Ectodermal cell (in vitro differentiated cells): ENCODE measurements around the gene TOP3A.

ENCODE experiments used
- H3K27ac ChIP-seq: 2 replicates; pipeline ENCODE4 v1.7.0; 2013; ENCODE audit warnings: mild to moderate bottlenecking, low read depth, low read length; ENCODE audit not compliant: insufficient read depth, poor library complexity, severe bottlenecking
- H3K27me3 ChIP-seq: 2 replicates; pipeline ENCODE4 v1.7.0; 2013; ENCODE audit warnings: mild to moderate bottlenecking, low read length; ENCODE audit not compliant: insufficient read depth, control insufficient read depth, poor library complexity, severe bottlenecking
- H3K36me3 ChIP-seq: one replicate; pipeline ENCODE4 v1.7.0; 2013; ENCODE audit warnings: low read length; ENCODE audit not compliant: control insufficient read depth, insufficient read depth
- H3K4me1 ChIP-seq: one replicate; pipeline ENCODE4 v1.7.0; 2013; ENCODE audit warnings: low read length; ENCODE audit not compliant: control insufficient read depth, insufficient read depth
- H3K4me3 ChIP-seq: 2 replicates; pipeline ENCODE4 v1.7.0; 2013; ENCODE audit warnings: low read depth, low read length, control low read depth; ENCODE audit not compliant: insufficient read depth
- H3K9me3 ChIP-seq: 2 replicates; pipeline ENCODE4 v1.7.0; 2013; ENCODE audit warnings: mild to moderate bottlenecking, low read length, moderate library complexity; ENCODE audit not compliant: control insufficient read depth
- WGBS, 2 experiments: methylation state at CpG; one replicate each; pipeline ENCODE4 v1.1.7; 2013; ENCODE audit warnings: missing lambda C conversion rate in 2 of 2; 5-methylcytosine and 5-hydroxymethylcytosine counted together

Gene TOP3A

DNA sequence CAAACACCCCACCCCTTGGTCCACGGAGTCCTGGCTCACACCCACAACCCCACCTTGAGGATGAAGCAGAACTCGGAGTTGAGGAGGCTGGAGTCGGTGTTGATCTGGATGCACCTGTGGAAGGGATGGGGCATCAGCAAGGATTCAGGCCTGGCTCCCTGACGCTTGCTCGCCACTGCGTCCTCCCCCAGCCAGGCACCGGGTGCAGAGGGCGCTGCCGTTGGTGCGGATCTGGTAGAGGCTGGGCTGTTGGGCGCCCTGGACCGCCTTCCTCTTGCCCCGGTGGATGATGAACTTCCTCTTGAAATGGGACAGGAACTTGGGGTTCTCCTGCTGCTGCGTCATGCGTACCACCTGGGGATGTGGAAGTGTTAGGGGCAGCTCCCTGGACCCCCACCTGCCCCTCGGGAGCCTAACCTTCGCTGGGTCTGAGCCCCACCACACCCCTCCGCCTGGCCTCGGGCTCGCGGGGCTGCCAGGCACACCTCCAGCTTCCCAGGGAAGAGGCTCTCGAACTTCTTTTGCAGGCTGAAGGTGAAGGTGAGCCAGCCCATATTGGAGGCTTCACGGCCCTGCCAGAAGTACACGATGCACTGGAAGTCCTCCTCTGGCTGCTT is 68.6 kb downstream of the TOP3A start:
- Histone ChIP-seq H3K4me1 (peaks cover 6% of the 10 kb centered on the region), H3K27me3 (no peaks in the 10 kb centered on the region), H3K27ac (no peak overlapping the region), H3K9me3 (no peaks in the 10 kb centered on the region), H3K36me3 (peaks cover 40% of the 10 kb centered on the region), H3K4me3 (no peak overlapping the region)
- WGBS, 2 experiments: 93 to 95% methylated on average over 24 of the region's 24 CpGs

DNA sequence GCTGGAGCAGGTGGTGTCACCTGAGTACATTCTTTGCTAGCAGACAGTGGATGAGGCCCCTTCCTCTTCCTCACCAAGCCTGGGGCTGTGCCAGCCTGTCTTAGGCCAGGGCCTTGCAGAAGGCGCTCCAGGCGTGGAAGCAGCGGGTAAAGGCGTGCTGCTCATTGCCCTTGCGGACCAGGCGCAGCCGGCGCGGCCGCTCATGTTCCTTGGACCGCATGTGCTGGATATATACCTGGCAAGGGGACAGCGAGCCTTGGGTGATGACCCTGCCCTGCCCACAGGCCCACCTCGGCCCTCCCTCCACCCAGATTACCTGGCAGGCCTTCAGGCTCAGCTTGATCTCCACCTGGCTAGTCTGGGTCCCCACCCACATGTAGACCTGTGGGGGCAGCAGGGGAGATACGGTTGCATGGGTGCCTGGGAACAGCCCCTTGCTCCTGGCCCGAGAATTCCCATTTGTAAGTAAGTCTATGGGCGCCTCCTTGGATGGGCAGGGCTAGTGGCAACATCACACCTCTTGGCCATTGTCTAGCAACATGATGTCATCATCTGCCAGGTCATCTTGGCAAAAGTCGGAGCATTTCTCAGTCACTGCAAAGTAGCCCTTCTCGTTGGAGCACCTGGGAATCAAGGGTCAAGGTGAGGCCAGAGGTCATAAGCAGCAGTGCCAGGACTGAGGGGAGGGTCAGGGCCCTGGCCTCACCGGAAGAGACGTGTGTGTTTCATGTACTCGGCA is 69.6 kb downstream of the TOP3A start:
- Histone ChIP-seq H3K4me3 (no peak overlapping the region), H3K27ac (no peak overlapping the region), H3K36me3 (peaks cover 45% of the 10 kb centered on the region), H3K4me1 (peaks cover 6% of the 10 kb centered on the region), H3K27me3 (no peaks in the 10 kb centered on the region), H3K9me3 (no peaks in the 10 kb centered on the region)
- 93 to 94% methylated on average over 21 of the region's 21 CpGs for WGBS, 2 experiments

DNA sequence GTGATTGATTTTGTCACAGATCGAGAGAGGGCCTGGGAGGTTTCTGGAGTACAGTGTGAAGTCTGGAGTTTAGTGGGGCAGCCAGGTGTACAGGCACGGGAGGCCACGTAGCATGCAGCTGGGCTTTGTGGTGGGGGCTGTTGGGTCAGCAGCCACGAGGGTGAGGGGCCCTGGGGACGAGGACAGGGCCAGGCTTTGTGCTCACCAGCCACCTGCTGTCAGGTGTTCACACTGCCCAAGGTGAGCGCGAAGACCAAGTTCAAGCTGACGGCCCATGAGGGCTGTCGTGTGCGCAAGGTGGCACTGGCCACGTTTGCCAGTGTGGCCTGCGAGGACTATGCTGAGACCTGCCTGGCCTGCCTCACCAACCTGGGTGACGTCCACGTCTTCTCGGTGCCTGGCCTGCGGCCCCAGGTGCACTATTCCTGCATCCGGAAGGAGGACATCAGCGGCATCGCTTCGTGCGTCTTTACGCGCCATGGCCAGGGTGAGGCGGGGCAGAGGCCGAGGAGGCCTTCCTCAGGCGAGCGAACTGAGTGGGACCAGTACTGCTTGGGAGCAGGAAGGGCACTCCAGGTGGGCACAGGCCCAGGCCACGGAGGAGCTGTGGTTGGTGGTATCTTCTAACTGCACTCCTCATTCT is 73.4 kb downstream of the TOP3A start:
- peaks cover 66% of the 10 kb centered on the region for H3K36me3 ChIP-seq

DNA sequence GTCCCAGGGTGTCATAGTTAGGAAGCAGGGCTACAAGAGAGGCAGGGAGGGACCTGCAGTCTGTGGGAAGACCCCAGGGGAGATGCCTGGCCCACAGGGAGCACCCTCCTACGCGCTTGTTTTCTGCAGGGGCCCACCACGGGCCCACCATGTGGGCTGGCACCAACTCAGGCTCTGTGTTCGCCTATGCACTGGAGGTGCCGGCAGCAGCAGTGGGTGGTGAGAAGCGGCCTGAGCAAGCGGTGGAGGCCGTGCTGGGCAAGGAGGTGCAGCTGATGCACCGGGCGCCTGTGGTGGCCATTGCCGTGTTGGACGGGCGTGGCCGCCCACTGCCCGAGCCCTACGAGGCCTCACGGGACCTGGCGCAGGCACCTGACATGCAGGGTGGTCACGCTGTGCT is 74.3 kb downstream of the TOP3A start:
- Histone ChIP-seq H3K27me3 (no peaks in the 10 kb centered on the region), H3K4me1 (no peaks in the 10 kb centered on the region), H3K27ac (no peak overlapping the region), H3K36me3 (peaks cover 60% of the 10 kb centered on the region), H3K9me3 (no peaks in the 10 kb centered on the region), H3K4me3 (no peak overlapping the region)
- 96 to 97% methylated on average over 19 of the region's 19 CpGs for WGBS, 2 experiments

More for the DNA sequence above, 73.4 kb downstream of the TOP3A start:
- 92% methylated on average over 28 of the region's 28 CpGs for WGBS, 2 experiments
- no peaks in the 10 kb centered on the region for H3K27me3 ChIP-seq
- H3K4me1 ChIP-seq: no peaks in the 10 kb centered on the region
- no peaks in the 10 kb centered on the region for H3K9me3 ChIP-seq
- H3K27ac ChIP-seq: no peak overlapping the region
- no peak overlapping the region for H3K4me3 ChIP-seq

DNA sequence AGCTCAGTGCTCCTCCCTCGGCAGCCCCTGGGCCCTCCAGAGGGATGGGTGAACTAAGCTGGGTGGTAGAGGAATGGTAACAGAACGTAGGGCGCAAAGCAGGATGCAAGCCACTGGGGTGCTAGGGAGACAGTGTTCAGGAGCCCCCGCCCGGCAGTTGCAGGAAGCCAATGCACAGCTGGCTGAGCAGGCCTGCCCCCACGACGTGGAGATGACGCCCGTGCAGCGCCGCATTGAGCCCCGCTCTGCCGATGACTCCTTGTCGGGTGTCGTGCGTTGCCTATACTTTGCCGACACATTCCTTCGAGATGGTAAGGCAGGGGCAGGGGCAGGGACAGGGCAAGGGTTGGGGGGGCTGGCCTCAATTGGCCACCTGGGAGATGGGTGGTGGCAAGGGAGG is 76.5 kb downstream of the TOP3A start:
- H3K9me3 ChIP-seq: no peaks in the 10 kb centered on the region
- H3K27me3 ChIP-seq: no peaks in the 10 kb centered on the region
- WGBS, 2 experiments: 94 to 96% methylated on average over 18 of the region's 18 CpGs
- no peaks in the 10 kb centered on the region for H3K4me1 ChIP-seq
- H3K27ac ChIP-seq: no peak overlapping the region
- H3K36me3 ChIP-seq: peaks cover 68% of the 10 kb centered on the region
- no peak overlapping the region for H3K4me3 ChIP-seq

DNA sequence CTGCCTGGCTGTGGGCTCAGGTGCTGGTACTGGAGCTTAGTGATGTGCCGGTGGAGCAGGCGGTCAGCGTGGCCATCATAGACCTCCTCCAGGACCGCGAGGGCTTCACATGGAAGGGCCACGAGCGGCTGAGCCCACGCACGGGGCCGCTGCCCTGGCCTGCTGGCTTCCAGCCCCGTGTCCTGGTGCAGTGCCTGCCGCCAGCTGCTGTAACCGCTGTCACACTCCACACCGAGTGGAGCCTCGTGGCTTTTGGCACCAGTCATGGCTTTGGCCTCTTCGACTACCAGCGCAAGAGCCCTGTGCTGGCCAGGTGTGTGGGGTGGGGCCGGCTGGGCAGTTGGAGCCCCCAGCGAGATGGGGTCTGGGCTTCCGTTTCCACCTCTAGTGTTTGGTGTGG is 77.3 kb downstream of the TOP3A start:
- no peaks in the 10 kb centered on the region for H3K27me3 ChIP-seq
- WGBS, 2 experiments: 95% methylated on average over 20 of the region's 20 CpGs
- no peak overlapping the region for H3K4me3 ChIP-seq
- H3K9me3 ChIP-seq: no peaks in the 10 kb centered on the region
- no peak overlapping the region for H3K27ac ChIP-seq
- H3K4me1 ChIP-seq: peaks cover 3% of the 10 kb centered on the region
- peaks cover 74% of the 10 kb centered on the region for H3K36me3 ChIP-seq

DNA sequence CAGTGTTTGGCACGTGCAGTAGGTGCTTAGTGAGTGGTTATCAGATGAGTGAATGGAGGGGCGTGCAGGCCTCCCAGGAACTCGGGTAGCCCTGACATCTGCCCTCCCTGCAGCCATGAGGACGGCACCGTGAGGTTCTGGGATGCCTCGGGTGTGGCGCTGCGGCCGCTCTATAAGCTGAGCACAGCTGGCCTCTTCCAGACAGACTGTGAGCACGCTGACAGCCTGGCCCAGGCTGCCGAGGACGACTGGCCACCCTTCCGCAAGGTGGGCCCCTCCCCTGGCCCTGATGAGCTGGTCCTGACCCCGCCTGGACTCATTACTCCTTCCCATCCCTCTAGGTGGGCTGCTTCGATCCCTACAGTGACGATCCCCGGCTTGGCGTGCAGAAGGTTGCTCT is 78.3 kb downstream of the TOP3A start:
- no peaks in the 10 kb centered on the region for H3K9me3 ChIP-seq
- no peak overlapping the region for H3K4me3 ChIP-seq
- H3K4me1 ChIP-seq: peaks cover 12% of the 10 kb centered on the region
- no peaks in the 10 kb centered on the region for H3K27me3 ChIP-seq
- H3K27ac ChIP-seq: no peak overlapping the region
- H3K36me3 ChIP-seq: peaks cover 69% of the 10 kb centered on the region
- 95 to 96% methylated on average over 18 of the region's 18 CpGs for WGBS, 2 experiments

DNA sequence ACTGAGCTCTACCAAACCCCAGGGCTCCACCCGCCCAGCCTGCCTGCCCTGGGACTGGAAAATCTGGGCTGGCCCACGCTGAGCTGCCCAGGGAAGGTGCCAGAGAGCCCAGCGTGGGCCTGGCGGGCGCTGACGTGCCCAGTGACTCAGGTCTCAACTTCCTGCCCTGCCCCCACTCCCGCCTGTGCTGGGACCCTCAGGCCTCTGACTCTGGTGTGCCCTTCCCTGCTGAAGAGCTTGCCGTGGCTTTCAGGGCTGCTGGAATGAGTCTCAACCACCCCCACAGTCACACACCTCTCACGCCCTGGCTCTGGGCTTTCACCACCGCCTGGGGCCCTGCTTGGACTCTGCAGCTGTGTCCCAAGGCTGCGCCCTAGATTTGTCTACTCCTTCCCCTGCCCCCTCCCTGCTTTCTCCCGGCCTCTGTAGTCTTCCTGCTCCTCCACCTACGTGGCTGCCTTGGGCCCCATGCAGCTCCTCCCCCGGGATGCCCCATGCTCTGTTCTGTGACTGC is 79.0 kb downstream of the TOP3A start:
- no peak overlapping the region for H3K4me3 ChIP-seq
- H3K4me1 ChIP-seq: peaks cover 18% of the 10 kb centered on the region
- peaks cover 64% of the 10 kb centered on the region for H3K36me3 ChIP-seq
- WGBS, 2 experiments: 92 to 94% methylated on average over 14 of the region's 14 CpGs
- no peak overlapping the region for H3K27ac ChIP-seq
- no peaks in the 10 kb centered on the region for H3K27me3 ChIP-seq
- no peaks in the 10 kb centered on the region for H3K9me3 ChIP-seq

DNA sequence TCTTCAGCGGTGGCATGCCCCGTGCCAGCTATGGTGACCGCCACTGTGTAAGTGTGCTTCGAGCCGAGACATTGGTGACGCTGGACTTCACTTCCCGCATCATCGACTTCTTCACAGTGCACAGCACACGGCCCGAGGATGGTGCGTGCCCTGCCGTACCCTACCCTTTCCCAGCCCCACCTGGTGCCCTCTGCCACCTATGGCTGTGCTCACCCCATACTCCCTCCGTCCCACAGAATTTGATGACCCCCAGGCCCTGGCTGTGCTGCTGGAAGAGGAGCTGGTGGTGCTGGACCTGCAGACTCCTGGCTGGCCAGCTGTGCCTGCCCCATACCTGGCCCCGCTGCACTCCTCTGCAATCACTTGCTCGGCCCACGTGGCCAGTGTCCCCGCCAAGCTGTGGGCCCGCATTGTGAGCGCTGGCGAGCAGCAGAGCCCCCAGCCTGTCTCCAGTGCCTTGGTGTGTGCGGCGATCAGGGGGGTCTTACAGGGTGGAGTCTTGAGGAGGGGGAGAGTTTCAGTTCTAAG is 79.9 kb downstream of the TOP3A start:
- no peaks in the 10 kb centered on the region for H3K9me3 ChIP-seq
- no peak overlapping the region for H3K27ac ChIP-seq
- peaks cover 26% of the 10 kb centered on the region for H3K4me1 ChIP-seq
- H3K4me3 ChIP-seq: no peak overlapping the region
- peaks cover 57% of the 10 kb centered on the region for H3K36me3 ChIP-seq
- no peaks in the 10 kb centered on the region for H3K27me3 ChIP-seq
- 96% methylated on average over 22 of the region's 22 CpGs for WGBS, 2 experiments
